HG02981 (cell line): Measurements from ENCODE around the gene DNAJC24.

Source experiments
- ATAC-seq: cut with Tn5 transposase; IDR thresholded peaks from one replicate; pipeline ENCODE4 v1.9.1; 2021; ENCODE audit warnings: mild to moderate bottlenecking, moderate library complexity; ENCODE audit not compliant: unreplicated experiment

The DNAJC24 gene

DNA sequence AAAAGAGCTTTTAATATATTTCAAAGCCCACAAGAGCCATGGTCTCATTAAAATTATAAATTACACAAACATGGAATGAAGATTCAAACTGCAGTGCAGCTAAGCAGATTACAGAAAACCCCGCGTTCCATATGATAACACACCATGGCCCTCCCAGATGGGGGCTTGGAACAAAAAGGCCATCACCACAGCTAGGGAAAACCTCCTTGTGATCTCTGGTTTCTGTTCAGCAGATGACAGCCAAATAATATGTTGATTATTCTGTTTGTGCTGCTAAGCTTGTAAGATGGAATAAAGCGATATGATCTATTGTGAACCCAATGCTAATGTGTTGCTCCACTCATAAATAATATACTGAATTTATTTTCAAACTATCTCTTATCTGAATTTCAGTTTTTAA is 111.3 kb downstream of the DNAJC24 start:
- ATAC-seq: no peak
